ENCODE results near the gene EPHB1. TPM values are rescaled to one million over a fixed set of nuclear protein-coding genes. Genes with fewer than 3 reads are reported as not detected.

The EPHB1 gene
- total RNA-seq, 2 donors from 2014 or later, result 0.60 TPM; not detected in 1

DNA sequence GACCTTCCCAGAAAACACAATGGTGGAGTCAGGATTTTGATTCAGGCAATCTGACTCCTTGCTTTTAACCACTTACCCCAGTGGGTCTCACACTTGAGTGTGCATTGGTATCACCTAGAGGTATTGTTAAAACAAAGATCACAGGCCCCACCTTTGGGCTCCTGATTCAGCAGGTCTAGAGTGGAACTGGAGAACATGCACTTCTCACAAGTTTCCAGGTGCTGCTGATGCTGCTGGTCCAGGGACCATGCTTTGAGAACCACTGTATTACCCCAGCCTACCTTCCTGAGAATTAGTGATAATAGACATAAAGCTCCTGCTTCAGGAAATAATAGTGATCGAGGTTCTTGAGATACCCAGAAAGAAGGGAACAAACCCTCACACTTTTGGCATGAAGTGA is 466.9 kb downstream of the EPHB1 start:
- DNase-seq (ENCODE audit: low spot score in 2 of 2) (no peak), ATAC-seq (no peak)
- no peak overlapping the region for H3K27ac Mint-ChIP-seq
- H3K36me3 Mint-ChIP-seq, result no peaks in the 10 kb centered on the region
- peaks cover 5 to 20% of the 10 kb centered on the region in 2 donors for H3K9me3 Mint-ChIP-seq

DNA sequence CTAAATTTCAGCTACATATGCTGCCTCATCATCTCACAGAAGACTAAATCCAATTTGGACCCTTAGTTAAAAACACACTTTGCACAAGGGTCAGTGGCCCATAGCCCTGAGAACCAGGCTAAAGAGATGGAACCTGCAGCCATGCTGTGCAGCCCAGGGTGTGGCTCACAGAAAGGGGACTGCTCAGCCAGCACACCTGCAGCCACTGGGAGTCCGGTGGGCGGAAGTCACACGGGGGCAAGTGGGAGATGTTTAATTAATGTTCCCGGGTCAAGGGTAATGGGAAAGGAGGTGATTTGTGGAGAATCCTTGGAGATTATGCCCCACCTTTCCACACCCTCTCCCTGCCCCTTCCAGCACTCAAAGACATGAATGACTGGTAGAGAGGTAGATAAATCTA is 467.4 kb downstream of the EPHB1 start:
- DNase-seq (ENCODE audit: low spot score in 2 of 2), result no peak
- peaks cover 5 to 20% of the 10 kb centered on the region in 2 donors for H3K9me3 Mint-ChIP-seq
- H3K27ac Mint-ChIP-seq, result no peak overlapping the region
- no peaks in the 10 kb centered on the region for H3K36me3 Mint-ChIP-seq
- ATAC-seq, result no peak

DNA sequence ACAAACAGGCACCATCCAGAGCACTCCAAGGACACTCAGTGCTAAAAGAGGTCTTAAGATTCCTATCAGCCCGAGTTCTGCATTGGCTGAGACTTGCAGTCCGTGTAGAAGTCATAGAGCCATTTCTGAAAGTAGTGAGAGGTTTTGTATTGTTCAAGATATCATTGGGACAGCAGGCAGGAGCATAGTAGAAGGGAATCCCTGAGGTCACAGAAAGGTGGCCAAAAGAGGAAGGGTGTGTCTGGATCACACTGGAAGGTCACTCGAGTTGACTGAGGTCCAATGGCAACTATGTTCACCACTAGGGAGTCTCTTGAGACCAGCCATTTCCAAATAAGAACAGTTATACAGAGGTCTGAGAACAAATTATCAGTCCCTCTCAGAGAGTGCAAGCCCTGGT is 468.3 kb downstream of the EPHB1 start:
- no peak for DNase-seq (ENCODE audit: low spot score in 2 of 2)
- ATAC-seq, result no peak
- H3K9me3 Mint-ChIP-seq, result peaks cover 5 to 20% of the 10 kb centered on the region in 2 donors
- H3K27ac Mint-ChIP-seq, result no peak overlapping the region
- H3K36me3 Mint-ChIP-seq, result no peaks in the 10 kb centered on the region

DNA sequence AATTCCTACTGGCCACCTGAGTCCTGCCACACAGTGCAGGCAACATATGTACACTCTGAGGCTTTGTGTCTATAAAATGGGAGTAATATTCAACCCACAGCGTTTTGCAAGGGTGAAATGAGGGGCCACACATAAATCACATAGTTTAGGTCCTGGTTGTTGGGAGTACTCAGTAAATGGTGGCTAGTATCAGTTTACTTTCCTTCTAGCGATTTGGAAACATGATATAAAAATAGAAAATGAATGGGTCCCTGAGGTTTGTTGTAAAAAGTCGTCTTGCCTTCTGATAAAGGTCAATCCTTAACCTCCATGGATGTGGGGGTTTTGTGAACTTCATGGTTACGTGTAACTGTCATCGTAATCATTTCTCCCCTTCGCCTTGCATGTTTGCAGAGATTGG is 472.4 kb downstream of the EPHB1 start:
- no peaks in the 10 kb centered on the region for H3K36me3 Mint-ChIP-seq
- H3K27ac Mint-ChIP-seq, result no peak overlapping the region
- no peak for ATAC-seq
- peaks cover 8 to 20% of the 10 kb centered on the region in 2 donors for H3K9me3 Mint-ChIP-seq
- DNase-seq (ENCODE audit: low spot score in 2 of 2), result no peak

DNA sequence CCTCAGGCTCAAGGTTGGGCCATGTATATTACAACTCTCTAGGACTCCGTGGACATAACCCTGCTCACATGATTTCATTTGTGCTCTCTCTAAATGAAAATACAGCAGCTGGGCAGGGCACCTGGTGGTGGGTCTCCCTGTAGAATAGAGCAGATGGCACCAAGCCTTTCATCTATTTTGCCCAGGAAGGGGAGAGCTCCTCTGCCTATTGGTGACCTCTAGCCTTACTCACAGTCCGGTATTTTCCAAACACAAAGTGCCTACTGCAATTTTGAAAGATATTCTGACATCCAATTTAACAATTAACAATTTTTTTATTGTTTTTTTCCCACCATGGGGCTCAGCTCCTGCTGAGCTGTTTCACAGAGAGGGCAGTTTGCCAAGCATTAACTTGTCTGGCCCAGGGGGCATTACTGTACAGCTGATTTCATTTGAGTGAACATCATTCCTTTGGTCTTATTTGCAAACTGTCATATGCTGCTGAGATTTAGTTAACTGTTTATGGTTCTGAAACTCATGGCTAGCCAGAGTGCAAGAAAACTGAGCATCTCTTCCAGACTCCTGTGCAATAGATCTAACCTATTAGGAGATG is 474.0 kb downstream of the EPHB1 start:
- ATAC-seq (no peak), DNase-seq (ENCODE audit: low spot score in 2 of 2) (no peak)
- H3K27ac Mint-ChIP-seq, result no peak overlapping the region
- H3K36me3 Mint-ChIP-seq, result no peaks in the 10 kb centered on the region
- peaks cover 12 to 15% of the 10 kb centered on the region in 2 donors for H3K9me3 Mint-ChIP-seq

DNA sequence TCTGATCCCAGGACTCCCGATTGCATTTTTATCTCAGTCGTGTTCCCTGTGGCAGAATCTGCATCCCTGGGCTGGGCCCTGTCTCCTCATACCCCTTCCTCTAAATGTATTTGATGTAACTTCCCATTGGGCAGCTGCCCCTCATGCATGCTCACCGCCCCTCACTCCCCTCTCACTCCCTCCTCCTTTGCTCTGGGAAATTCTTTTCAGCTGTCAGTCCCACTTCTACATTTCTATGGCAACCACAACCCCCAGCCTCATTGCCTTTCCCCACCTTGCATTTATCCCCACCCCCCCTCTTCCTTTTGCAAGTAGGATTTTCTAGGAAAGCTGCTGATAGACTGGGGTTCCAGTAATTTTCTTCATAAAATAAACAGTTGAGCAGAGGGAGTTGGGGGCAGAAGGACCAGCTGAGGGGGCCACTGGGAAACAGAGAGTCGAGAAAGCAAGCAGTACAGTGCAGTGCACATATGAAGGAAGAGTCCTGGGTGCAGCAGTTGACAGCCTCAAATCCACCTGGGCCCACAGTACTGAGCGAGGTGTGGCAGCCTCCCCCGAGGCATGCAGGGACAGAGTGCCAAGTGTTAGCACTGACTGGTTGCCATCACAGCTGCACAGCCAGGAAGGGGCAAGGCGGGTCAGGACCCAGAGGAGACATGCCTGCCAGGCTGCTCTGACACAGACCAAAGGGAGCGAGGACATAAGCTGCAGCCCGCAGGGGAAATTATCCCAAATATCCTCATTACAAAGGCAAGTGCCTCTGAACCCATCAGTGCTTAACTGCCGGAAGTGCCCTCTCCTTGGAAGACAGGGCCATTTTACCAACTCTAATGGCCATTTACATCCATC is 476.3 kb downstream of the EPHB1 start:
- H3K27ac Mint-ChIP-seq, result no peak overlapping the region
- H3K9me3 Mint-ChIP-seq, result peaks cover 0 to 6% of the 10 kb centered on the region in 2 donors
- ATAC-seq (no peak), DNase-seq (ENCODE audit: low spot score in 2 of 2) (no peak)
- H3K36me3 Mint-ChIP-seq, result no peaks in the 10 kb centered on the region

DNA sequence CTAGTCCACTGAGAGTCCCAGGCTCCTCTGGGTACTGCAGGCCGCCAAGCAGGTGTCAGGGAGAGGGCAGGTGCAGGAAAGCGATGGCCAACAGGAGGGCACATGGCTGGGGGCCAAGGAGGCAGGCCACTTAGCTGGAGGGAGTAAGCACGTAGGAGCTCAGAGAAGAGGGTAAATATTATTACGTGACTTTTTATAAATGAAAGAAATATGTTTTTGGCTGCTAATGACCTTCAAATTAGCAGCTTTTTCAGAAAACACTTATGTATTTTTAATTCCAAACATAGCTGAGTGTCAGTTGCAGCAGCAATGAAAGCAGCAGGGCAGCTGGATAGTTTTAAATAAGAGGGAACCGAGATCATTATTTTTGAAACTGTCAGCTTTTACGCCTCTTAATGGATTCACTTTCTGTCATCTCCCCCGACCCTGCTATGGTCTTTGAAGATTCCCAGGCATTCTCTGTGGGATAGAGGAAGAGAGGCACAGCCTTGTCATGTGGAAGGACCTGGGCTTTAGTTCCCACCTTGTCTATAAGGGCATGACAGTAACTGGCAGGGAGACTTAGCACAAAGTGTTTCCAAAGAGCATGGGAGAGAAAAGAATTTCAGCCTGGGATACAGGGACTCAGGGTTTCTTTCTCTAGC is 477.1 kb downstream of the EPHB1 start:
- DNase-seq (ENCODE audit: low spot score in 2 of 2), result no peak
- no peak overlapping the region for H3K27ac Mint-ChIP-seq
- no peak for ATAC-seq
- H3K36me3 Mint-ChIP-seq, result no peaks in the 10 kb centered on the region
- peaks cover 0 to 6% of the 10 kb centered on the region in 2 donors for H3K9me3 Mint-ChIP-seq

DNA sequence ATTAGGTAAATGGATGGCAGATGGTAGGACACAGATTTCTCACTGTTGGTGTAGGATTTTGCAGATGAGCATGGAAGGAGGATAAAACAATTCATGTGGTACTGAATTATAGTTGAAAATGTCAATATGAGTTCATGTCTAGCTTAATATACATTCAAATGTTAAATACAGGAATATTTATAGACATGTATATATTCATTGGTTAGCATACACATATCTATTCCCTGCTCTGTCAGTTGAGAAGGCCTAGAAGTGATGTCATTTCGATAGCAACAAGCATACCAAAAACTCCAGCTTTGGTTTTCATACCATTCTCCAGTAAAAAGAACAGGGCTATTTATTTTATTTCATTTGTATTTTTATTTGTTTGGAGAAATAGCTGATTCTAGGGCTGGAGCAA is 497.1 kb downstream of the EPHB1 start:
- Mint-ChIP-seq H3K9me3 (peaks cover 0 to 21% of the 10 kb centered on the region in 2 donors), H3K27ac (no peak overlapping the region), H3K36me3 (no peaks in the 10 kb centered on the region)
- ATAC-seq (no peak), DNase-seq (ENCODE audit: low spot score in 2 of 2) (no peak)

DNA sequence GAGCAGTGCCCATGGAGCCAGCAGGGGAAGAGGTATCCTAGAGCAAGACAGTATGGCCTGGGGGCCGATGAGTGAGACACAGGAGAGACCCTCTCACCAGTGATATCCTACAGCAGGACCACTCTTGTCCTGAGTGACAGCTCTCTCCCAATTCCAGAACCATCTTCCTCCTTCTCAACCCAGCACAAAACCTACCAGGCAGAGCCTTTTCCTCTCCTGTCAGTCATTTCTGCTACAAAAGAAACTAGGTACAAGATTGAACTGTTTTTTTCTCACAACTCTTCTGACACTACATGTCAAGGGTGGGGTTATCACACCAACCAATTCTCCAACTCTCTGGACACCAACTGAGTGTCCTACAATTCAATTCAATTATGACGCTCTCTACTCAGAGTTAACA is 506.6 kb downstream of the EPHB1 start:
- no peak for DNase-seq (ENCODE audit: low spot score in 2 of 2)
- no peak for ATAC-seq
- peaks cover 10 to 14% of the 10 kb centered on the region in 2 donors for H3K9me3 Mint-ChIP-seq
- no peak overlapping the region for H3K27ac Mint-ChIP-seq
- H3K36me3 Mint-ChIP-seq, result no peaks in the 10 kb centered on the region

DNA sequence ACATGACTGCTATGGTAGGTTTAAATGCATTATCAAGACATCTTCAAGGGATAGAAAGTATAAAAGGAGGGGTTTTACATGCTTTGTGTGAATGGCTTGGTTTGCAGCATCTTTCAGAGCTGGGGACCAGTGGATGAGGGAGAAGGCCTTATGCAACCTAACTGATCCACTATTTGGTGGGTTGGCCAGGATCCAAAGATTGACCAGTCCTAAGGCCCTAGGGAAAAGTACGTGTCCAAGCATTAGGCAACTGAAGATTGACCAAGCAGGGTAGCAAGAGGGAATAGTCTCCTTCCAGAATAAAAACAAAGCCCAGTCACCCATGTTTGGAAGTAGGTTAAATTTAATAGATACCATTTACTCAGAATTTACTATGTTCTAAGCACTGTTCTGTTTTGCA is 509.3 kb downstream of the EPHB1 start:
- DNase-seq (ENCODE audit: low spot score in 2 of 2) (no peak), ATAC-seq (no peak)
- H3K9me3 Mint-ChIP-seq, result peaks cover 10 to 14% of the 10 kb centered on the region in 2 donors
- H3K27ac Mint-ChIP-seq, result no peak overlapping the region
- no peaks in the 10 kb centered on the region for H3K36me3 Mint-ChIP-seq

Other genes with a start within 250 kb of the EPHB1 start
- gene KY, start 144.2 kb upstream of the EPHB1 start, total RNA-seq, result not detected

Data from activated naive CD4-positive, alpha-beta T cell treated with anti-CD3 and anti-CD28 coated beads, Interleukin-2, amount 50 U/mL, for 72 hours (primary cell).